Astrocyte of the hippocampus (primary cell): ENCODE results near the gene MYO1D.
A peak's percentile ranks its signal among the peaks of the same experiment; 100 is the strongest.
"Not testable (repeated sequence)": the region's sequence is repeated elsewhere in the genome, so short reads cannot be mapped to it uniquely, and the experiment has no call there.

Experiments used
- DNase-seq: peaks from one replicate; pipeline ENCODE4 v3.0.0; 2011; ENCODE audit warnings: low read depth, low spot score

The MYO1D gene

DNA sequence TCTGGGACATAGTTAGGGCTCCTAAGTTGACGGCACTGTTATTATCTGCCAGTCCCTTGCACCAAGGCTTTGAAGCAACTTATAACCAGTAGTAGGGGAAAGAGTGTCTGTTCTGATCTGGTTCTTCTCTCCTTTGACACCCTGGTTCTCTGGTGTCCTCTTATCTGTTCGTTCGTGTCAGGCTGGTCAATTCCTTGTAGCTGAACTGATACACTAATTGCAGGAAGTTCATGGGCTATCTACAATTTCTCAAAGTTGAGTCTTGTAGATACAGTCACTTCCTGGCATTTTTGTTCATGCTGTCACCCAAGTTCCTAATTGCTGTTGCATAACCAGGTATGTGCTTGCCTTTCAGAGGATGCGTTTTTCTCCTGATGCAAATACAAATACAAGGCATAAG lies 17.3 kb upstream of the MYO1D start:
- no peak for DNase-seq

GRCh38 chr17:32887410-32887809 lies 10.5 kb upstream of the MYO1D start:
- not testable (repeated sequence) for DNase-seq

DNA sequence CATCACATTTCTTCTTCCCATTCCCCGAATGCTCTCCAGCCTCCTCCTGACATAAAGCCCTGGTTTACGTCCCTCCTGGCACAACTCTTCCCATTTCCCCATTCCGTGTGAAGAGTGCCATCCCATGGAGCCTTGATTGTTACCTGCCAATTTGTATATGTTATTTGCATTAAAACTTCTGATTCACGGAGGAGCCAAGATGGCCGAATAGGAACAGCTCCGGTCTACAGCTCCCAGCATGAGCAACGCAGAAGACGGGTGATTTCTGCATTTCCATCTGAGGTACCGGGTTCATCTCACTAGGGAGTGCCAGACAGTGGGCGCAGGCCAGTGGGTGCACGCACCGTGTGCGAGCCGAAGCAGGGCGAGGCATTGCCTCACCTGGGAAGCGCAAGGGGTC lies 10.0 kb upstream of the MYO1D start:
- not testable (repeated sequence) for DNase-seq

GRCh38 chr17:32882734-32883133 lies 5.8 kb upstream of the MYO1D start:
- DNase-seq = no peak

DNA sequence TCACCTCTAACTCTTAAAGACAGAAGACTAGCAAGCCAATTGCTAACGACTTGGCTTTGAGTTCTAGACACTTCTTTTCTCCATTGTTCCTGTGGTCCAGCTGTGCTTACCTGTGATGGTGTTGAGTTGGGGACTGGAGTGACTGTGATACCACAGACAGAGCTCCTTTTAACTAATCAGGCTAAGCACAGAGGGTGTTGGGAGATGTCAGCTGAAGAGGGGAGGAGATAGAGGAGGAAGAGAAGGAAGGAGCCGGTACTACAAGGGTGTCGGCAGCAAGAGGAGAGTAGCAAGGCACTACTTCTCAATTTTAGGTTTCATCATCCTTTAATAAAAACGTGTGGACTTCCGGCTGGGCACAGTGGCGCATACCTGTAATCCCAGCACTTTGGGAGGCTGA lies 5.1 kb upstream of the MYO1D start:
- no peak for DNase-seq

GRCh38 chr17:32880671-32881453 lies 3.9 kb upstream of the MYO1D start:
- DNase-seq = no peak

GRCh38 chr17:32879134-32879533 lies 2.2 kb upstream of the MYO1D start:
- no peak for DNase-seq

DNA sequence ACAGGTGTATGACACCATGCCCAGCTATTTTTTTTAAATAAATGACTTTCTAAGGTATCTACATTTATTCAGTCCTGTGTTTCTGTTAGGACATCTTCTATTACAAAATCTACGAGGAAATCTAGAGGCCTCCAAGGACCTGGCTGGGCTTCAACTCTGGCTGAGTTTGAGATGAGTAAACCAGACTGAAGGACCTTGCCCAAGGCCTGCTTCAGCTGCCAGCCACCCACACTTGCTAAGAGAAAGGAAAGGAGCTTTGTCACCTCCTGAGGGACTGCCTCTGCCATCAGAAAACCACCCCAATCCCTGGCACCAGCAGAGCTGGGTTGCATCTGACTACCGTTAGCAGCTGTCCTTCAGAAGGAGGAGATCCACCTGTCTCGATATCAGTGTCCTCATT lies 1.3 kb upstream of the MYO1D start:
- DNase-seq = no peak

DNA sequence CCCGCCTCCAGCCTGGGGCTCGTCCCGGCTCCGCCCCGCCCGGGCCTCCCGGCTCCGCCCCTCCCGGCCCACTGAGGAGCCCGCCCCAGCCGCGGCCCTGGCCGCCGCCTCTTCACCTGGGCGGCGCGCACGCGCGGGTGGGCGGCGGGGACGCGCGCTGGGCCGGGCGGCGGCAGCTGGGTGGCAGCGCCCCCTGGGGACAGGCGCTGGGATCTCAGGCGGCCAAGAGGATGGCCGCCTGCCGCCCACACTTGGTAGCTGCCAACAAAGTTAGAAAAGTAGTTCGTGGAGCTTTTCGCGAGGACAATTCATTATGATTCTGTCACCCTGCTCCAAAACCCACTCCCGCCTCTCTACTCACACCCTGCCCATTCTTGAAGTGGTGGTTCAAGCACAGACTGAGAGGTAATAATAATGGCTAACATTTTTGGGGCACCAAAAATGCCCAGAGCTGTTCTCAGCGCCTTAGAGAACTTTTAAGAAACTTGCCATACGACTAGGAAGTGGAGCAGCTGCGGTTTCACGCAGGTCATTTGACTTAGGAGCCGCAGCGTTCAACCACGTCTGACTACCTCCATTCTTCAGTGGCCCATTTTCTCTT lies 340 bp upstream of the MYO1D start:
- peak; percentile 97 for DNase-seq

- DNase-seq = peak; percentile 22
These were observed 954 bp downstream of the MYO1D start for GRCh38 chr17:32875923-32876416.

GRCh38 chr17:32875230-32875917 lies 1.6 kb downstream of the MYO1D start:
- DNase-seq = no peak

GRCh38 chr17:32873114-32873513 lies 3.8 kb downstream of the MYO1D start:
- no peak for DNase-seq

- DNase-seq = no peak
These were observed 5.2 kb downstream of the MYO1D start for GRCh38 chr17:32871746-32872145.

GRCh38 chr17:32870969-32871368 lies 6.0 kb downstream of the MYO1D start:
- no peak for DNase-seq

DNA sequence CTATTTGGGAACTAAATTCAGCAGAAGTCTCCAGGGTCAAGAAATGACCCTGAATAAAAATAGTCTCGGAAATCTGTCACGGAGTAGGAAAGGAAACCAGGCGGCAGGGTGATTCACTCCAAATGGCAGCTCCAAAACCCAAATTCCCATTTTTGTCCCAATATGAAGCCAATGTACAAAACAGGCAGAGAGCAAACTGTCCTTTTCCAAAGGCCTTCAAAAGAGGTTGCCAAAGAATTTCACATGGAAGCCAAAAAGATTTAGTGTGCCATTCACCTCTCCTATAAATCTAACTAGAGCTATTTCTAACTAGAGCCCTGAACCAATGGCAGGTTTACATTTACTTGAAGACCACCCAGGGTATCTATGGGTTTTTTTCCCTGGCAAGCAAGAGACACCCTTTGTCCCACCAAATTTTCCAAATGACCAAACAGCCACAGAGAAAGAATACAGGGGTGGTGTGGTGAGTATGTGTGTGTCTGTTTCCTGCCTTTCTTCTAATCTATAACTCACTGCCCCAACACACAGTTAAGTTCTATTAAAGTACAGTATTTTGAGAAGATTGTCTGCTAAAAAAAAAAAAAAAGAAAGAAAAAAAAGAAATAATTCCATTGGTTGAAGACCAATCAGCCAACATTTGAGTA lies 6.8 kb downstream of the MYO1D start:
- no peak for DNase-seq

DNA sequence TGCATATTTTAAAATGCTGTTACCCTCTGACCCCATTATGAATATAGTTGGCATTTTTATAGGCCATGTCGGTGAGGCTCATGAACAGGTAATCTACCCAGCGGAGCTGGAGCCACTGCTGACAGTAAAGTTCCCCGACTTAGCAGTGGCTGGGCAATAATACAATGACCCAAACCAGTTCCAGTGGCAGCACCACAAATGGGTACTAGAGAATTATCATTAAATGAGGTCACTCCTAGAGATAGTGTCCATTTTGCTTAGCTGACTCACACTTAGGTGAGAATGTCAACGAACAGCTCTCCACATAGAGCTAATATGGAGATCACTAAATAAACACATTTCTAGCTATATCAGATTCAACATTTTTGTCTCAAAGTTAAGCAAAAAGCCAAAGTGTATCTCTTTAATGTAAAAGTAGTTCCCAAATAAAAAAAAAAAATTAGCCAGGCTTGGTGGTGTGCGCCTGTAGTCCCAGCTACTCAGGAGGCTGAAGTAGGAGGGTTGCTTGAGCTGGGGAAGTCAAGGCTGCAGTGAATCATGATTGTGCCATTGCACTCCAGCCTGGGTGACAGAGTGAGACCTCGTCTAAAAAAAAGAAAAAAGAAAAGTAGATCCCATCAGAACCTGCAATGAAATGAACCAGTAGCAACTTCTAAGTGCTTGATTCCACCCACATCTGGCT lies 7.4 kb downstream of the MYO1D start:
- DNase-seq = no peak

DNA sequence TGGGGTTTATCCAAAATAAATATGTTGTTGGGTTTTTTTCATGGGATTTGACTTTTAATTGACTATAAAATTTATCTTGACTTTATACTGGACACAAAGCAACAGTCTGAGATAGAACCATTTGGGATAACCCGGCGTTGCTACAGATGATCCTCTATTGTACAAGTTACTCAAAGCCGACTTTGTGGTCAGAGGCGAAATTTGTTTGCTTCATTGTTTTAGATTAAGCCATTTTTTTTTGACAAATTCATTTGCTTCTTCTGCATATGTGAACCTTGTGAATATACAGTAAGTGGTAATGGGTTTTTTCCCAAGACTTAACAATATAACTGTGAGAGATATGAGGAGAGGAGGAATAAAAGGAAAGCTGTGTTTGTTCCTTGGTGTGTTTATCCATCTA lies 11.8 kb downstream of the MYO1D start:
- no peak for DNase-seq

- no peak for DNase-seq
These were observed 13.4 kb downstream of the MYO1D start for GRCh38 chr17:32863559-32863958.

DNA sequence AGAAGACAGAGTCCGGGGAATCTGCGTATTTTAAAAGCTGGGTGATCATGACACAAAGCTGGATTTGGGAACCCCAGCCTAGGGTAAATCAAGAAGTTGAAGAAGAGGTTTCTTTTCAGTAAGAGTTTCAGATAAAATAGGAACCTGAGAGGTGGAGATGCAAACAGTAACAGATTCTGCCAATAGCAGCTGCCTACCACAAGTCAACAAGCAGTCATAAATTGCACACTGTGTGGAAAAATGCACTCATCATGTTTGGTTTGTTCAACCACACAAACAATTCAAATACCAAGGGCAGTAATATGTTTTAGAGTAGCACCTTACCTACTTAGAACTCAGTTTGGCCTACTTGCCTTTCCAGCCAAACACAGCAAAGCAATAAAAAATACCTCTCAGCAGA lies 14.0 kb downstream of the MYO1D start:
- DNase-seq = no peak

DNA sequence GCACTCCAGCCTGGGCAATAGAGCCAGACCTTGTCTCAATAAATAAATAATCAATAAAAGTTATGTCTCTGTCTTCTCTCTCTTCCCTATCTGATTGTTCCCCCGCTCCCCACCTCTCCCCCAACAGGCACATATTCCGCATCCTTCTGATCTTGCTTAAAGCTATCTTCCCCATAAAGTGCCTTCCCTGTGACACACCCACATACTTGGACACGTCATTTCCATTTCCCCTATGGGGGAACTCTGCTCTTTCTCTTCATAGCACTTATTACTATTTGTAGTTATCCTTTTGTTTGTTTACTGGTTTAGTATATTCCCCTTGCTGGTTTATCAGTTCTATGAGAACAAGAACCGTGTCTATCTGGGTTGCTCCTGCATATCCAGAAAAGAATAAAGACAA lies 14.9 kb downstream of the MYO1D start:
- no peak for DNase-seq

- no peak for DNase-seq
These were observed 16.9 kb downstream of the MYO1D start for GRCh38 chr17:32859857-32860525.
